A549 (cell line): ENCODE measurements around the gene C5. TPM values are rescaled to one million over a fixed set of nuclear protein-coding genes. Genes with fewer than 3 reads are reported as not detected.

Experiments used
- ATAC-seq, 2 experiments: fragments of 200-7000 bp in 1 of 2; fragments of >200 bp in 1 of 2; cut with Nextera tagmentation in 1 of 2; cut with Tn5 transposase in 1 of 2; 3 replicates each; pipeline versions ENCODE4 v1.8.0 to v1.9.1; 2018 to 2020; ENCODE audit warnings: mild to moderate bottlenecking in 1 of 2, moderate library complexity in 1 of 2
- CTCF ChIA-PET: fragments of 300-600 bp; sonication (Branson Sonifier 250); formaldehyde crosslinking; extraction: SDS; loops from one replicate; lab custom pipeline; 2021; ENCODE audit warnings: antibody characterized with exemption, inconsistent platforms; lab: Yijun Ruan, JAX
- POLR2A ChIA-PET: fragments of 350-600 bp; formaldehyde crosslinking; extraction: SDS; loops from one replicate; lab custom pipeline; 2021; ENCODE audit warnings: antibody characterized with exemption, inconsistent platforms; lab: Yijun Ruan, JAX
- DNase-seq, 2 experiments: peaks; one replicate each; pipeline versions ENCODE4 v3.0.0 to v3.0.0-alpha.2; 2011 to 2016; ENCODE audit warnings: low read depth in 1 of 2, low spot score in 1 of 2
- FAIRE-seq: peaks from 2 replicates; lab custom pipeline; 2011; peaks lifted over from hg19 to GRCh38; lab: Jason Lieb, UNC
- H3K27ac ChIP-seq, 2 experiments: fragments of >200 bp; sonication (Bioruptor Twin); formaldehyde crosslinking; 3 replicates each; pipeline ENCODE4 v1.5.1; 2016 to 2017
- H3K4me1 ChIP-seq: fragments of >200 bp; sonication (Bioruptor Twin); formaldehyde crosslinking; 3 replicates; pipeline ENCODE4 v1.6.1; 2016
- H3K4me2 ChIP-seq: fragments of >200 bp; sonication (Bioruptor Twin); formaldehyde crosslinking; 3 replicates; pipeline ENCODE4 v1.6.1; 2016
- H3K4me3 ChIP-seq: fragments of >200 bp; sonication (Bioruptor Twin); formaldehyde crosslinking; 3 replicates; pipeline ENCODE4 v1.5.1; 2016
- H3K9me3 ChIP-seq: fragments of >200 bp; sonication (Bioruptor Twin); formaldehyde crosslinking; 3 replicates; pipeline ENCODE4 v1.6.1; 2016
- CHD4 ChIP-seq: fragments of 200-600 bp; sonication (generic); IDR thresholded peaks from 2 replicates; pipeline ENCODE4 v1.6.1; 2016; ENCODE audit warnings: antibody characterized with exemption, mild to moderate bottlenecking, borderline replicate concordance
- CTCF ChIP-seq: fragments of >200 bp; sonication (Bioruptor Twin); formaldehyde crosslinking; IDR thresholded peaks from 3 replicates; pipeline ENCODE4 v1.5.1; 2016
- EHF ChIP-seq: fragments of 250-450 bp; sonication (Bioruptor Pico); IDR thresholded peaks from 2 replicates; pipeline ENCODE4 v1.5.0; 2020; ENCODE audit warnings: mild to moderate bottlenecking
- EHMT2 ChIP-seq: fragments of 200-600 bp; sonication (generic); IDR thresholded peaks from 2 replicates; pipeline ENCODE4 v1.6.1; 2016; ENCODE audit warnings: antibody characterized with exemption, low read depth, mild to moderate bottlenecking, moderate library complexity
- ELK1 ChIP-seq: fragments of 150-350 bp; IDR thresholded peaks from 2 replicates; pipeline ENCODE4 v1.6.1; 2014; ENCODE audit warnings: low read depth, mild to moderate bottlenecking, low read length
- FOSB ChIP-seq: fragments of 250-450 bp; sonication (Bioruptor Pico); IDR thresholded peaks from 2 replicates; pipeline ENCODE4 v1.5.0; 2020; ENCODE audit warnings: mild to moderate bottlenecking, moderate library complexity
- FOSL2 ChIP-seq, 2 experiments: fragments of 450-650 bp in 1 of 2; fragments of >200 bp in 1 of 2; sonication (Bioruptor Twin) in 1 of 2; formaldehyde crosslinking; IDR thresholded peaks; 2 replicates each; pipeline versions ENCODE4 v1.5.0 to v1.6.1; 2016 to 2020; ENCODE audit warnings: mild to moderate bottlenecking in 1 of 2, moderate library complexity in 1 of 2
- FOXS1 ChIP-seq: fragments of 250-450 bp; sonication (Bioruptor Pico); IDR thresholded peaks from 2 replicates; pipeline ENCODE4 v1.5.0; 2020; ENCODE audit warnings: mild to moderate bottlenecking, moderate library complexity
- HDAC2 ChIP-seq: fragments of 200-600 bp; sonication (generic); IDR thresholded peaks from 2 replicates; pipeline ENCODE4 v1.6.1; 2016
- JUNB ChIP-seq: fragments of >200 bp; sonication (Bioruptor Twin); formaldehyde crosslinking; IDR thresholded peaks from 2 replicates; pipeline ENCODE4 v1.6.1; 2016
- MAX ChIP-seq: IDR thresholded peaks from 2 replicates; pipeline ENCODE4 v1.6.1; 2012
- PBX3 ChIP-seq: IDR thresholded peaks from 2 replicates; pipeline ENCODE4 v1.6.1; 2012
- RAD21 ChIP-seq, 2 experiments: fragments of >200 bp in 1 of 2; sonication (Bioruptor Twin) in 1 of 2; formaldehyde crosslinking in 1 of 2; IDR thresholded peaks in 1 of 2; conservative IDR thresholded peaks in 1 of 2; 2 replicates in 1 of 2; 3 replicates in 1 of 2; pipeline ENCODE4 v1.6.1; 2012 to 2018; ENCODE audit warnings: inconsistent platforms in 1 of 2
- REST ChIP-seq: fragments of 200-600 bp; sonication (generic); IDR thresholded peaks from 2 replicates; pipeline ENCODE4 v1.6.1; 2016; ENCODE audit warnings: antibody characterized with exemption, mild to moderate bottlenecking, moderate library complexity
- TFCP2L1 ChIP-seq: fragments of 250-450 bp; sonication (Bioruptor Pico); IDR thresholded peaks from 2 replicates; pipeline ENCODE4 v1.5.0; 2021; ENCODE audit warnings: mild to moderate bottlenecking
- TP53 ChIP-seq: fragments of 250-450 bp; sonication (Bioruptor Pico); IDR thresholded peaks from 2 replicates; pipeline ENCODE4 v1.5.0; 2021; ENCODE audit warnings: mild to moderate bottlenecking, moderate library complexity
- WGBS: methylation state at CpG from one replicate; pipeline ENCODE4 v1.1.6; 2017; ENCODE audit errors: missing lambda C conversion rate; 5-methylcytosine and 5-hydroxymethylcytosine counted together
- polyA plus RNA-seq, 4 experiments: library from polyadenylated mRNA; depleted of rRNA in 3 of 4; stranded (reverse); fragments of >200 nt; fragmentation: RNase III in 1 of 4; extraction: RNeasy Plus Mini Kit Qiagen cat#74134 plus additional on column Dnase treatment in 1 of 4; gene quantifications; 2 replicates in 3 of 4; 3 replicates in 1 of 4; pipeline ENCODE4 v1.2.3, GENCODE V29; 2011 to 2017

C5 gene
- polyA plus RNA-seq, 2 of the 4 experiments (the other 2 are of a cell fraction): 17.1 to 115 TPM

GRCh38 chr9:120914953-120915352 lies 135.1 kb downstream of the C5 start (continued):
- TF ChIP-seq ELK1 (no peak), FOSB (CRISPR knock-in tag) (no peak), TFCP2L1 (no peak), RAD21 (conservative IDR thresholded peaks at IDR 0.05 in 1 of 2, IDR thresholded peaks at IDR 0.05 in 1 of 2) (no peak), FOSL2 (IDR thresholded peaks at IDR 0.05) (no peak), FOSL2 (CRISPR knock-in tag; IDR thresholded peaks at IDR 0.05) (no peak), TP53 (no peak), PBX3 (no peak), EHF (CRISPR knock-in tag) (no peak), FOXS1 (CRISPR knock-in tag) (no peak)

GRCh38 chr9:120914396-120914795 lies 135.7 kb downstream of the C5 start:
- Histone ChIP-seq H3K9me3 (no peaks in the 10 kb centered on the region), H3K4me3 (no peak overlapping the region), H3K4me2 (no peak overlapping the region), H3K4me1 (no peaks in the 10 kb centered on the region; the same call in 2 of the 3 replicates), H3K27ac (no peak overlapping the region)
- POLR2A ChIA-PET: no interaction called here
- ATAC-seq: no peak
- 50% methylated on average over 3 of the region's 3 CpGs for WGBS
- no peak for DNase-seq
- CTCF ChIA-PET: no interaction called here
- no peak for FAIRE-seq
- TF ChIP-seq CHD4: no peak
- no peak for TF ChIP-seq HDAC2
- TF ChIP-seq CTCF: no peak
- no peak for TF ChIP-seq ELK1
- no peak for TF ChIP-seq TFCP2L1
- no peak for TF ChIP-seq MAX

GRCh38 chr9:120913647-120914264 lies 136.3 kb downstream of the C5 start:
- 78% methylated on average over 4 of the region's 4 CpGs for WGBS
- no peak overlapping the region for H3K27ac ChIP-seq
- peak; percentile 77; the same call in 1 of the 2 replicates for TF ChIP-seq EHMT2
- no peak for TF ChIP-seq JUNB
- TF ChIP-seq REST: peak; percentile 87
- no peak overlapping the region for H3K4me3 ChIP-seq
- POLR2A ChIA-PET: no interaction called here
- no peaks in the 10 kb centered on the region; the same call in 2 of the 3 replicates for H3K4me1 ChIP-seq
- H3K9me3 ChIP-seq: no peaks in the 10 kb centered on the region
- no peak overlapping the region for H3K4me2 ChIP-seq
- no peak; a peak in 1 of 6 replicates for ATAC-seq
- no peak for DNase-seq
- no peak for FAIRE-seq
- CTCF ChIA-PET: interaction anchor here (0.9 to 1.3 kb wide), 2 partner anchors 10 to 21 kb away, joined by 3 to 4 read pairs; no protein-coding TSS in a partner anchor
